Subcutaneous adipose tissue (tissue), 4 donors: ENCODE data around the gene CD8B2. TPM values are rescaled to one million over a fixed set of nuclear protein-coding genes. Genes with fewer than 3 reads are reported as not detected.

Experiments
- CTCF ChIP-seq: fragments of 450-650 bp; IDR thresholded peaks from one replicate; pipeline ENCODE4 v1.5.1; 2016; ENCODE audit warnings: low read depth, mild to moderate bottlenecking, control low read depth, antibody characterized with exemption, moderate library complexity
- total RNA-seq, 4 donors: library from RNA; depleted of rRNA; stranded (reverse); fragments of >200 nt; gene quantifications; one replicate each; pipeline ENCODE4 v1.1.0, GENCODE V29; 2016

CD8B2 gene
- total RNA-seq, 4 donors from 2014 or later, result not detected

GRCh38 chr2:106561803-106562202, 74.6 kb downstream of the CD8B2 start:
- no peak for TF ChIP-seq CTCF

GRCh38 chr2:106562268-106563186, 75.4 kb downstream of the CD8B2 start:
- TF ChIP-seq CTCF, result no peak

- no peak for TF ChIP-seq CTCF
Measured at GRCh38 chr2:106563195-106563594, 76.0 kb downstream of the CD8B2 start.

- TF ChIP-seq CTCF, result no peak
Measured at GRCh38 chr2:106565599-106565998, 78.4 kb downstream of the CD8B2 start.

- no peak for TF ChIP-seq CTCF
Measured at GRCh38 chr2:106566050-106566449, 78.9 kb downstream of the CD8B2 start.

- no peak for TF ChIP-seq CTCF
Measured at GRCh38 chr2:106570316-106570715, 83.2 kb downstream of the CD8B2 start.

Other genes starting within 250 kb of the CD8B2 start
- gene RGPD3, start 19.0 kb upstream of the CD8B2 start, total RNA-seq, result 1 to 10 TPM in 3 of 4 donors, under 1 TPM in 1; 0.85 to 2.4 (median 1.3) TPM